ENCODE data around the gene PSMB2. TPM values are rescaled to one million over a fixed set of nuclear protein-coding genes. Genes with fewer than 3 reads are reported as not detected.

The PSMB2 gene
- polyA plus RNA-seq, 2 of the 4 experiments (the other 2 are of a cell fraction), result 84.6 to 88.3 TPM

DNA sequence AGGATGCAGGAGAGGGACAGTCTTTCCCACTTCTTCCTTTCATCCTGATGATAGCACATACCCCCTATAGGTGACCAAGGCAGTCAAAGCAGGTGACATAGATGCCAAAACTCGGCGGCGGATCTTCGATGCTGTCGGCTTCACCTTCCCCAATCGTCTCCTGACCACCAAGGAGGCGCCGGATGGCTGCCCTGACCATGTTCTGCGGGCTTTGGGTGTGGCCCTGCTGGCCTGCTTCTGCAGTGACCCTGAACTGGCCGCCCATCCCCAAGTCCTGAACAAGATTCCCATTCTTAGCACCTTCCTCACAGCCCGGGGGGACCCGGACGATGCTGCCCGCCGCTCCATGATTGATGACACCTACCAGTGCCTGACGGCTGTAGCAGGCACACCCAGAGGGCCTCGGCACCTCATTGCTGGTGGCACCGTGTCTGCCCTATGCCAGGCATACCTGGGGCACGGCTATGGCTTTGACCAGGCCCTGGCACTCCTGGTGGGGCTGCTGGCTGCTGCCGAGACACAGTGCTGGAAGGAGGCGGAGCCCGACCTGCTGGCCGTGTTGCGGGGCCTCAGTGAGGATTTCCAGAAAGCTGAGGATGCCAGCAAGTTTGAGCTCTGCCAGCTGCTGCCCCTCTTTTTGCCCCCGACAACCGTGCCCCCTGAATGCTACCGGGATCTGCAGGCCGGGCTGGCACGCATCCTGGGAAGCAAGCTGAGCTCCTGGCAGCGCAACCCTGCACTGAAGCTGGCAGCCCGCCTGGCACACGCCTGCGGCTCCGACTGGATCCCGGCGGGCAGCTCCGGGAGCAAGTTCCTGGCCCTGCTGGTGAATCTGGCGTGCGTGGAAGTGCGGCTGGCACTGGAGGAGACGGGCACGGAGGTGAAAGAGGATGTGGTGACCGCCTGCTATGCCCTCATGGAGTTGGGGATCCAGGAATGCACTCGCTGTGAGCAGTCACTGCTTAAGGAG, 80.8 kb downstream of the PSMB2 start (continued):
- TF ChIP-seq, protein P1, sequence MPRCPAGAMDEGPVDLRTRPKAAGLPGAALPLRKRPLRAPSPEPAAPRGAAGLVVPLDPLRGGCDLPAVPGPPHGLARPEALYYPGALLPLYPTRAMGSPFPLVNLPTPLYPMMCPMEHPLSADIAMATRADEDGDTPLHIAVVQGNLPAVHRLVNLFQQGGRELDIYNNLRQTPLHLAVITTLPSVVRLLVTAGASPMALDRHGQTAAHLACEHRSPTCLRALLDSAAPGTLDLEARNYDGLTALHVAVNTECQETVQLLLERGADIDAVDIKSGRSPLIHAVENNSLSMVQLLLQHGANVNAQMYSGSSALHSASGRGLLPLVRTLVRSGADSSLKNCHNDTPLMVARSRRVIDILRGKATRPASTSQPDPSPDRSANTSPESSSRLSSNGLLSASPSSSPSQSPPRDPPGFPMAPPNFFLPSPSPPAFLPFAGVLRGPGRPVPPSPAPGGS (IDR thresholded peaks at IDR 0.05), result no peak
- no peak for TF ChIP-seq POLR2AphosphoS2 (conservative IDR thresholded peaks at IDR 0.05; ENCODE audit: low read length)
- no peak for TF ChIP-seq FOXS1 (CRISPR knock-in tag; IDR thresholded peaks at IDR 0.05)
- TF ChIP-seq HOXA7 (CRISPR knock-in tag; IDR thresholded peaks at IDR 0.05), result no peak
- no peak for TF ChIP-seq ZFP36 (IDR thresholded peaks at IDR 0.05; ENCODE audit: borderline replicate concordance, partially characterized antibody)
- no peak for TF ChIP-seq RNF2 (IDR thresholded peaks at IDR 0.05; ENCODE audit: borderline replicate concordance, low read depth)
- no peak for TF ChIP-seq EHMT2 (IDR thresholded peaks at IDR 0.05; ENCODE audit: low read depth)

GRCh38 chr1:35559317-35559944, 81.9 kb downstream of the PSMB2 start:
- POLR2A ChIA-PET, result no interaction called here
- Histone ChIP-seq H3K9me3 (no peaks in the 10 kb centered on the region), H3K27ac (no peak overlapping the region), H3K4me2 (peak overlapping the region; percentile 99; the same call in 2 of the 3 replicates), H3K4me1 (peaks cover 28% of the 10 kb centered on the region; the same call in 2 of the 3 replicates), H3K4me3 (no peak overlapping the region)
- 91% methylated on average over 7 of the region's 7 CpGs for WGBS (ENCODE audit: missing lambda C conversion rate)
- CTCF ChIA-PET, result interaction anchor here (1.3 to 3.4 kb wide), 5 partner anchors 9 to 156 kb away, joined by 3 to 15 read pairs (median 7); partner anchors contain the start of gene TFAP2E
- DNase-seq (ENCODE audit: low read depth in 1 of 2, low spot score in 1 of 2) (no peak), FAIRE-seq (no peak), ATAC-seq (no peak)
- TF ChIP-seq ZSCAN20 (CRISPR knock-in tag; IDR thresholded peaks at IDR 0.05), result no peak
- TF ChIP-seq FOSL2 (IDR thresholded peaks at IDR 0.05), result no peak
- TF ChIP-seq FOSL2 (CRISPR knock-in tag; IDR thresholded peaks at IDR 0.05), result no peak
- no peak for TF ChIP-seq RARB (CRISPR knock-in tag; IDR thresholded peaks at IDR 0.05)
- TF ChIP-seq CTCF (IDR thresholded peaks at IDR 0.05), result no peak
- no peak for TF ChIP-seq HEYL (CRISPR knock-in tag; IDR thresholded peaks at IDR 0.05)
- no peak for TF ChIP-seq HOXB13 (CRISPR knock-in tag; IDR thresholded peaks at IDR 0.05; ENCODE audit: low read depth)
- TF ChIP-seq EHF (CRISPR knock-in tag; IDR thresholded peaks at IDR 0.05), result no peak
- no peak for TF ChIP-seq KDM1A (IDR thresholded peaks at IDR 0.05; ENCODE audit: low read depth)
- no peak for TF ChIP-seq ZFP36 (IDR thresholded peaks at IDR 0.05; ENCODE audit: borderline replicate concordance, partially characterized antibody)
- TF ChIP-seq, protein P2, sequence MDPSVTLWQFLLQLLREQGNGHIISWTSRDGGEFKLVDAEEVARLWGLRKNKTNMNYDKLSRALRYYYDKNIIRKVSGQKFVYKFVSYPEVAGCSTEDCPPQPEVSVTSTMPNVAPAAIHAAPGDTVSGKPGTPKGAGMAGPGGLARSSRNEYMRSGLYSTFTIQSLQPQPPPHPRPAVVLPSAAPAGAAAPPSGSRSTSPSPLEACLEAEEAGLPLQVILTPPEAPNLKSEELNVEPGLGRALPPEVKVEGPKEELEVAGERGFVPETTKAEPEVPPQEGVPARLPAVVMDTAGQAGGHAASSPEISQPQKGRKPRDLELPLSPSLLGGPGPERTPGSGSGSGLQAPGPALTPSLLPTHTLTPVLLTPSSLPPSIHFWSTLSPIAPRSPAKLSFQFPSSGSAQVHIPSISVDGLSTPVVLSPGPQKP (IDR thresholded peaks at IDR 0.05; ENCODE audit: low read depth, low read length), result no peak
- TF ChIP-seq CEBPB (IDR thresholded peaks at IDR 0.05), result no peak
- no peak for TF ChIP-seq TFCP2L1 (CRISPR knock-in tag; IDR thresholded peaks at IDR 0.05)
- no peak for TF ChIP-seq MYC (IDR thresholded peaks at IDR 0.05; ENCODE audit: borderline replicate concordance, low read length)
- no peak for TF ChIP-seq CHD4 (IDR thresholded peaks at IDR 0.05; ENCODE audit: borderline replicate concordance)
- no peak for TF ChIP-seq RCOR1 (IDR thresholded peaks at IDR 0.05; ENCODE audit: low read depth, low read length)
- TF ChIP-seq TP53 (CRISPR knock-in tag; IDR thresholded peaks at IDR 0.05), result no peak
- no peak for TF ChIP-seq HOXA7 (CRISPR knock-in tag; IDR thresholded peaks at IDR 0.05)
- no peak for TF ChIP-seq ZNF302 (CRISPR knock-in tag; IDR thresholded peaks at IDR 0.05)
- TF ChIP-seq EP300 (IDR thresholded peaks at IDR 0.05), result no peak
- TF ChIP-seq EHMT2 (IDR thresholded peaks at IDR 0.05; ENCODE audit: low read depth), result no peak
